Fibroblast of pulmonary artery (primary cell): Measurements from ENCODE around the gene TNS2.
A peak's percentile ranks its signal among the peaks of the same experiment; 100 is the strongest.

Source experiments
- DNase-seq: peaks from one replicate; pipeline ENCODE4 v3.0.0-alpha.2; 2010; ENCODE audit warnings: low read depth
- H3K4me3 ChIP-seq: replicated peaks from 2 replicates; pipeline ENCODE4 v1.5.1; 2011; ENCODE audit warnings: low read depth, mild to moderate bottlenecking, control low read depth, low read length, moderate library complexity
- TF ChIP-seq, protein P1 (sequence below): IDR thresholded peaks from 2 replicates; pipeline ENCODE4 v1.5.1; 2011; ENCODE audit warnings: mild to moderate bottlenecking, control low read depth, low read length, inconsistent platforms; ENCODE audit errors: missing control alignments

TNS2 gene, protein sequence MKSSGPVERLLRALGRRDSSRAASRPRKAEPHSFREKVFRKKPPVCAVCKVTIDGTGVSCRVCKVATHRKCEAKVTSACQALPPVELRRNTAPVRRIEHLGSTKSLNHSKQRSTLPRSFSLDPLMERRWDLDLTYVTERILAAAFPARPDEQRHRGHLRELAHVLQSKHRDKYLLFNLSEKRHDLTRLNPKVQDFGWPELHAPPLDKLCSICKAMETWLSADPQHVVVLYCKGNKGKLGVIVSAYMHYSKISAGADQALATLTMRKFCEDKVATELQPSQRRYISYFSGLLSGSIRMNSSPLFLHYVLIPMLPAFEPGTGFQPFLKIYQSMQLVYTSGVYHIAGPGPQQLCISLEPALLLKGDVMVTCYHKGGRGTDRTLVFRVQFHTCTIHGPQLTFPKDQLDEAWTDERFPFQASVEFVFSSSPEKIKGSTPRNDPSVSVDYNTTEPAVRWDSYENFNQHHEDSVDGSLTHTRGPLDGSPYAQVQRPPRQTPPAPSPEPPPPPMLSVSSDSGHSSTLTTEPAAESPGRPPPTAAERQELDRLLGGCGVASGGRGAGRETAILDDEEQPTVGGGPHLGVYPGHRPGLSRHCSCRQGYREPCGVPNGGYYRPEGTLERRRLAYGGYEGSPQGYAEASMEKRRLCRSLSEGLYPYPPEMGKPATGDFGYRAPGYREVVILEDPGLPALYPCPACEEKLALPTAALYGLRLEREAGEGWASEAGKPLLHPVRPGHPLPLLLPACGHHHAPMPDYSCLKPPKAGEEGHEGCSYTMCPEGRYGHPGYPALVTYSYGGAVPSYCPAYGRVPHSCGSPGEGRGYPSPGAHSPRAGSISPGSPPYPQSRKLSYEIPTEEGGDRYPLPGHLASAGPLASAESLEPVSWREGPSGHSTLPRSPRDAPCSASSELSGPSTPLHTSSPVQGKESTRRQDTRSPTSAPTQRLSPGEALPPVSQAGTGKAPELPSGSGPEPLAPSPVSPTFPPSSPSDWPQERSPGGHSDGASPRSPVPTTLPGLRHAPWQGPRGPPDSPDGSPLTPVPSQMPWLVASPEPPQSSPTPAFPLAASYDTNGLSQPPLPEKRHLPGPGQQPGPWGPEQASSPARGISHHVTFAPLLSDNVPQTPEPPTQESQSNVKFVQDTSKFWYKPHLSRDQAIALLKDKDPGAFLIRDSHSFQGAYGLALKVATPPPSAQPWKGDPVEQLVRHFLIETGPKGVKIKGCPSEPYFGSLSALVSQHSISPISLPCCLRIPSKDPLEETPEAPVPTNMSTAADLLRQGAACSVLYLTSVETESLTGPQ (N-terminal part only)

DNA sequence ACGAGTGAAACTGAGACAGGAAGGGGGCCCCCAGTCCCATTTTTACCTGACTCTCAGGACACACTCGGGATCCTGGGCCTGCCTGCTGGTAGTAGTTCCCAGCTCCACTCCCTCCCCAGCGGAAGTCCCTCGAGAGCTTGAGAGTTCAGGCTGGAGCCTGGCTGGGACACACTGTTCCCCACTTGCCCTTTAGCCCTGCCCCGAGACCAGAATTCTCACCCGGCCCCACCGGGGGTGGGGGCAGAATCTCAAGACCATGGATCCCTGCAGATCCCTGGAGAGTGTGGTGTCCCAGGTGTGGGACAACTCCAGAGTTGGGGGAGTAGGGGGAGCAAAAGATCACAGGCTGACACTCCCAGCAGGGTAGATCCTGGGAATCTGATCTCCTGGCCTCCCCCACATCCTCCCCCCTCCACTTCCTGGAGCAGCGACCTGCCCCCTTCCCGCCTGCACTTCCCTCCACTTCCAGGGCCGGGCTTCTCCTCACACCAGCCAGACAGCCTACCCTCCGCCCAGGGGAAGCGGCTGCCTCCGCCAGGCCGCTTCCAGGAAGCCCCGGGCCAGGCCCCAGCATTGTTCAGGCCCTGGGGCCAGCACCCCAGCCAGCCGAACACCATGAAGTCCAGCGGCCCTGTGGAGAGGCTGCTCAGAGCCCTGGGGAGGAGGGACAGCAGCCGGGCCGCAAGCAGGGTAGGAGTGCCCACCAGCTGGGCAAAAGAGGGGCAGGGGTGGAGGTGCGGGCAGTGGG lies at the start of gene TNS2:
Gene TNS2 (plus strand): TSS at position 495 of the 748 bp plus-strand sequence. CDS start 121 bp downstream, at position 616.
- TF ChIP-seq, protein P1, sequence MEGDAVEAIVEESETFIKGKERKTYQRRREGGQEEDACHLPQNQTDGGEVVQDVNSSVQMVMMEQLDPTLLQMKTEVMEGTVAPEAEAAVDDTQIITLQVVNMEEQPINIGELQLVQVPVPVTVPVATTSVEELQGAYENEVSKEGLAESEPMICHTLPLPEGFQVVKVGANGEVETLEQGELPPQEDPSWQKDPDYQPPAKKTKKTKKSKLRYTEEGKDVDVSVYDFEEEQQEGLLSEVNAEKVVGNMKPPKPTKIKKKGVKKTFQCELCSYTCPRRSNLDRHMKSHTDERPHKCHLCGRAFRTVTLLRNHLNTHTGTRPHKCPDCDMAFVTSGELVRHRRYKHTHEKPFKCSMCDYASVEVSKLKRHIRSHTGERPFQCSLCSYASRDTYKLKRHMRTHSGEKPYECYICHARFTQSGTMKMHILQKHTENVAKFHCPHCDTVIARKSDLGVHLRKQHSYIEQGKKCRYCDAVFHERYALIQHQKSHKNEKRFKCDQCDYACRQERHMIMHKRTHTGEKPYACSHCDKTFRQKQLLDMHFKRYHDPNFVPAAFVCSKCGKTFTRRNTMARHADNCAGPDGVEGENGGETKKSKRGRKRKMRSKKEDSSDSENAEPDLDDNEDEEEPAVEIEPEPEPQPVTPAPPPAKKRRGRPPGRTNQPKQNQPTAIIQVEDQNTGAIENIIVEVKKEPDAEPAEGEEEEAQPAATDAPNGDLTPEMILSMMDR = no peak
- peak within 1 kb of the TSS; percentile 90 for H3K4me3 ChIP-seq
- peak; percentile 81 for DNase-seq

DNA sequence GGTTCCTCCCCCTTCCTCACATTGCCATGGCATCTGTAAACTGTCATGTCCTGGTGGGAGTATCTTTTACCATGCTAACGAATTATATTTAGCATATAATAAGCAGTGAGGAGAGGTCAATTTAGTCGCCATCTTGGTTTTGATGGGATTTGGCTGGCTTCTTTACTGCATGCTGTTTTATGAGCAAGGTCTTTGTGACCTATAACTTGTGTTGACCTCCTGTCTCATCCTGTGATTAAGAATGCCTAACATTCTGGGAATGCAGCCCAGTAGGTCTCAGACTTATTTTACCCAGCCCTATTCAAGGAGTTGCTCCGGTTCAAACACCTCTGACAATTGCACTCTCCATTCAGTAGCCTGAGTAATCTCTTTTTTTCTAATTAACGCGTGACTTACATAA lies 45.7 kb upstream of the TNS2 start:
- H3K4me3 ChIP-seq = no peak overlapping the region
- DNase-seq = peak; percentile 21
- TF ChIP-seq, protein P1 = no peak

DNA sequence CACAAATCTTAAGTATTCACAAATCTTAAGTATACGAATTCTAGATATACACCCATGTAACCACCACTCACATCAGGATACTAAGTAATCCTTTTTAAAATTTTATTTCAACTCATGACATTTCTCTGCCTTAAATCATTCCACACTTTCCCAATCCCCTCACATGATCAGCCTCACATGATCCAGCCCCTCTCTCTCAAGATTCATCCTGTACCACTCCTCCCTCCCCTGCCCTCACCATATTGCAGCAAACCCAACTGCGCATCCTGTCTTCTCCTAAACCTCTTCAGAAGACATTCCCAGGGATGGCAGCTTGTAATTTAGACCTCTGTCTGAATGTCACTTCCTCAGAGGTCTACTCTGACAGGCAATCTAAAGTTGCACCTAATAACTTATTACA lies 45.3 kb upstream of the TNS2 start:
- TF ChIP-seq, protein P1 = no peak
- DNase-seq = peak; percentile 53
- H3K4me3 ChIP-seq = no peak overlapping the region

DNA sequence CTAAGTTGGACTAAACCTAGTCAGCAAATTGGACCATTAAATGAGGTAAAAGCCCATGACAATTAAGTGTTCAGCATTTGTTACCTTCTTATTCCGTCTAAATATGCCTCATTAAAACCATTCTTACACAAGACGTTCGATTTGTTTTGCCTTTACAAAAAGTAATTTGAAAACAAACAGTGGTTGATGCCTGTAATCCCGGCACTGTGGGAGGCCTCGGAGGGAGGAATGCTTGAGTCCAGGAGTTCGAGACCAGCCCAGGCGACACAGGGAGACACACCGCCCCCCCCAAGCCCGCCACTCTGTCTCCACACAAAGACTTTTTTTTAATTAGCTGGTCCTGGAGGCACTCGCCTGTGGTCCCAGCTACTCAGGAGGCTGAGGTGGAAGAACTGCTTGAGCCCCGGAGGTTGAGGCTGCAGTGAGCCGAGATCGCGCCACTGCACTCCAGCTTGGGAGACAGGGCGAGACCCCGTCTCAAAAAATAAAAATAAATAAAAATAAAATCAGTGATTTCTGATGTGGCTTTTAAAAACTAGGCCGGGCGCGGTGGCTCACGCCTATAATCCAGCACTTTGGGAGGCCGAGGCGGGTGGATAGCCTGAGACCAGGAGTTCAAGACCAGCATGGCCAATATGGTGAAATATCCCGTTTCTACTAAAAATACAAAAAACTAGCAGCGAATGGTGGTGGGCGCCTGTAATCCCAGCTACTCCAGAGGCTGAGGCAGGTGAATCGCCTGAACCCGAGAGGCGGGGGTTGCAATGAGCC lies 44.5 kb upstream of the TNS2 start:
- TF ChIP-seq, protein P1 = no peak
- peak overlapping the region; percentile 100 for H3K4me3 ChIP-seq
- no peak for DNase-seq

DNA sequence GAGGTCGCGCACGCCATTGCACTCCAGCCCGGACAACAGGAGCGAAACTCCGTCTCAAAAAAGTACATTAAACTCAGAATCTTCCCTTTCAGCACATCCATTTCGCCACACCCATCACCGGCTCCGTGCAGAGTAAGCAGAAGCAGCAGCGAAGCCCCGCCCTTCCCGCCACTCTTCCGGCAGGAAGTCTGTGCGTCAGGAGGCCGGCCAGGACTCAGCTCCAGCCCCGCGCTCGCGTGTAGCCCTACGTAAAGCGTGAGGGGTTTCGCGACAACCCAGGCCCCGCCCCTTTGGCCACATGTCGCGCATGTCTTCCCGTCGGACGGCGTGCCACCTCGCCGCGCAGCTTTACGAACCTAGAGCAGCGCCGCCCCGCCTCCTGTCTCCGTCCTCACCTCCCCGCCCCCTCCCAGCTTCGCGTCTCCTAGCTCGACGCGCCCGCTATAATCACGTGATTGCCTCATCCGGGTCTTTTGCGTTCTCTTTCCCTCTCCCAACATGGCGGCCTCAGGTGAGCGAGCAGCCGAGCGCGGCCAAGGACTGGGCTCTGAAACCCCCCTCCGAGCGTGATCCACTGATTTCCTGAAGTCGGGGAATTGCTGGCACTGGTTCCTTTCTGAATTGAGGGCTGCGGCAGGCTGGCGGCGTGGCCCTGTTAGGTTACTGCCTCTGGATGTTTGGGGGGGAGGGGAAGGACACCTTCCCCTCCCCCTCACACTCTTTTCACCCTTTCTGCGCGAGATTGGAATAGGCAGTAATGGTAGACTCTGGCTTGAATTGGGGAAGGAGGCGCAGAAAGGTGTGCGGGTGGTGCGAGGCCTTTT lies 43.7 kb upstream of the TNS2 start, which contains the start of gene EIF4B:
Gene EIF4B (plus strand): TSS at position 471 of the 824 bp plus-strand sequence. CDS start 28 bp downstream, at position 499.
- DNase-seq = peak; percentile 100
- TF ChIP-seq, protein P1 = no peak
- peak within 1 kb of the TSS; percentile 100 for H3K4me3 ChIP-seq
